NCI-H2171 (cell line): Measurements from ENCODE around the gene STBD1.
"Not testable (repeated sequence)": the region's sequence is repeated elsewhere in the genome, so short reads cannot be mapped to it uniquely, and the experiment has no call there.

Experiments
- DNase-seq: peaks from one replicate; lab custom pipeline; 2025; lab: John Stamatoyannopoulos, UW

Gene STBD1

DNA sequence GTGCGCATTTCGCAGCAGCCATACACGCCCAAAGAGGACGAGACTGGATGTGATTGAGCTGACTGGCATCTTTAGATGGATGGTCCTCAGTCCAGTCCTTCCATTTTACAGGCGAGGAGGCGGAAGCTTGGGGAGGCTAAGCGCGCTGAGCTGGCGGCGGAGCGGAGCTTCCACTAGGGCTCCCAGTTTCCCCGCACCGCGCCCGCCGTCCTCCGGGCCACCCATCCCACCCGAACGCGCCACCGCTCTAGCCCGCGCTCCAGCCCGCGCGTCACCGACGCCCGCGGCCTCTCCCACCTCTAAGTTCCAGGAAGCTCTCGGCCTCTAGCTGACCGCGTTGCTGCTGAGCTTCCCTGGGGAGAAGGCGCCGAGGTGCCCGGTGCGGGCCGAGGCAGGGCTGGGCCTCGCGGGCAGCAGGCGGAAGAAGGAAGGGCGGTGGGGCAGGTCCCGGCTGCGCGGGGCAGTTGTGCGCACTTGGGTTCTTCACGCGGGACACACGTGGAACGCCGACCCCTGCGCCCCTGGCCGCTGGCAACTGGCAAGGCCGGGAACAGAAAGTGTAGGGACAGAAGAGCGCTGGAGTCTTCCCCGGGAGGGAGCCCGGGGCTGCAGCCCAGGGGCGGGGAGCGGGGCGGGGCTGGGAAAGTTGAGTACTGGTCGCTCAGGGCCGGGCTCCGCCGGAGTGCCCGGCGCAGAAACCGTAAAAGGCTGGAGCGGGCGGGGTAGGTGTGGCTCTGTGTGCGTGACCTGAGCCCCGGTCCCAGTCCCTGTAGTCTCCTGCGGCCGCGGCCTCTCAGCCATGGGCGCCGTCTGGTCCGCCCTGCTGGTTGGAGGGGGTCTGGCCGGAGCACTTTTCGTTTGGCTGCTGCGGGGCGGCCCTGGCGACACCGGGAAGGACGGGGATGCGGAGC lies at the start of gene STBD1:
Gene STBD1, plus strand, starts transcription at position 763 of the 911 bp plus-strand sequence. Its CDS starts 37 bp downstream, at position 800.
- DNase-seq = no peak

DNA sequence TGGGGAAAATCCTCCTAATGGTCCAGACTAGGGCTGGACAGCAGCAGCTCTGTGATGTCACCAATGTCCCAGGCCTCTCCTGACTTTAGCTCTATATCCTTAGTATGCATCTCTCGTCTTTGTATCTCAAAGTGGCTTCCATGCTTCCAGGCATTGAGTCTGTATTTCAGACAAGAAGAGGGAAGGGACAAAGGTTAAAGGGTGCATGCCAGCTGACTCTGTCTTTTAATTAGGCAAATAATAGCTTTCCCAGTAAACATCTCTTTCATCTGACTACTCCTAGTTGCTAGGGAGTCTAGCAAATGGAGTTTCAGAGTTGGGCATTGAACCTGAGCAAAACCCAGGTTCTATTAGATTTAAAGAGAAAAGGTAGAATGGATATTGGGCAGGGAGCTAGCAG lies 49.6 kb upstream of the STBD1 start:
- no peak for DNase-seq

DNA sequence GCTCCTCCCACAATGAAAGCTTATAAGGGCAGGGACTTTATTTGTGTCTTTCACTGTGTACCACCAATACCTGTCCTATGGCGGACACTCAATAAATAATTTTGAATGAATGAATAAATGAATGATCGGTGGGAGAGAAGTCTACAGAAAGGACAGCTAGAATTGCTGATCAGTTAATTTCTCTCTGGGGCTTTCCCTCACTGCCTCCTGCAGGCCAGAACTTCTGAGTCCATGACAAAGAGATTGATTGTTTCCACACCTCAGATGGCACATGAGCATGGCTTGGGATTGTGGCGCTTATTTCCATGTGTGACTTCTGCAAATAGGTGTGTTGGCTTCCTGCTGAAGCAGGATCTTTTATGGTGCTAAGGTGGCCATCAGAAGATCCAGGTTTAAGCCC lies 48.7 kb upstream of the STBD1 start:
- no peak for DNase-seq

- no peak for DNase-seq
Observed at GRCh38 chr4:76260571-76260970, 46.0 kb upstream of the STBD1 start.

DNA sequence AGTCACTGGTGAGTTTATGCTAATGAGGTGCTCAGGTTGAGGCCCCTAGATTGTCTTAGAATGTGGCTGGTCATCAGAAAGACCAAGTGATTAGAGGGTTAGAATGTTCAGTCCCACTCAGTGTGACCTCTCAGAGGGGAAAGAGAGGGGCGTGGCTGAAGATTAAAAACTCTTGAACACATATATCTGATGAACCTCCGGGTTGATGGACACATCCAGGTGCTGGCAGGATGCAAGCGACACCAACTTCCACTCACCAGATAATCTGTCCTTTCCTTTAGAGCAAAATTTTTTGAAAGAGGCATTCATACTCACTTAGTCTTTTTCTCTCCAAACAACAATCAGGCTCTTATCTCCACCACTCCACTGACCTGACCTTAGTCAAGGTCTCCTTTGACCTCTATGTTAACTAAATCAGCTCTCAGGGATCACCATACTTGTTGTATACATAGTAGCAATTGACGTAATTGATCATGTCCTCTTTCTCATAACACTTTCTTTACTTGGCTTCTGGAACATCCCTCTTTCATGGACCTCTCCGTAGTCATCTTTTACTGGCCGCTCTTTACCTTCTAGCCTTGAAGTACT lies 40.8 kb upstream of the STBD1 start:
- DNase-seq = no peak

GRCh38 chr4:76266627-76267026 lies 39.9 kb upstream of the STBD1 start:
- DNase-seq = no peak

GRCh38 chr4:76267811-76268210 lies 38.7 kb upstream of the STBD1 start:
- DNase-seq = no peak

GRCh38 chr4:76270244-76271175 lies 36.0 kb upstream of the STBD1 start:
- DNase-seq = no peak

- DNase-seq = no peak
Observed at GRCh38 chr4:76271248-76271647, 35.3 kb upstream of the STBD1 start.

DNA sequence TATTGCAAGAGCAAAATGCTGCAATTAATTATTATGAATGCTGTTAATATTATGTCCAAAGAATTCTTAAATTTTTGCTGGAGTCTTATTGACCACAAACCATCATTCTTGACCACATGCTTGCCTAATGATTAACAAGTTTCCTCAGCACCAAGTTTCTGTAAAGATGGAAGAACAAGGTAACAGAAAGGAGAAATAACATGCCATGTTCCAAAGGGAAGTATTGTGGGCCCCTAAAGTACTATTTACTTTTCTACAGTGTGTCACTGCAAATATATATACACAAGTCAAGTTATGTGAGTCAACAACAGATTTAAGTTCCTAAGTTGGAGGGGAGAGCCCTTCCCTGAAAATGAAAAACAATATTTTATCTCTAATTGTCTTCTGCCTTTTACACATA lies 34.5 kb upstream of the STBD1 start:
- DNase-seq = no peak

DNA sequence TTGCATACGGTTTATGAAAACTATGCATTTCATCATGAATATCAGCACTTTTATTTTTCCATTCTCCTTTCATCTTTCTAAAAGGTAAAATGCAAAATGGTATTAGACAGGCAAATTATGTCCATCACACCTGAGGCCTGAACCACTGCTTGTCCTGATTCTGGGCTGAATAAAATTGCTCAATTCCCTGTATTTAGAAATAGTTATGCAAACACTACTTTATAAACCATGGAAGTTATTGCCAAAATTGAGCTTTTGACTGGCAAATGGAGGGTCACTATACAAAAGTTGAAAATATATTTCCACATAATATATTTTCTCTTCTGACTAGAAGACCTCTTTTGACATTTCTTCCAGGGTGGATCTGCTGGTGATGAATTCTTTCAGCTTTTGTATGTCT lies 34.0 kb upstream of the STBD1 start:
- DNase-seq = no peak

GRCh38 chr4:76272999-76273398 lies 33.5 kb upstream of the STBD1 start:
- no peak for DNase-seq

DNA sequence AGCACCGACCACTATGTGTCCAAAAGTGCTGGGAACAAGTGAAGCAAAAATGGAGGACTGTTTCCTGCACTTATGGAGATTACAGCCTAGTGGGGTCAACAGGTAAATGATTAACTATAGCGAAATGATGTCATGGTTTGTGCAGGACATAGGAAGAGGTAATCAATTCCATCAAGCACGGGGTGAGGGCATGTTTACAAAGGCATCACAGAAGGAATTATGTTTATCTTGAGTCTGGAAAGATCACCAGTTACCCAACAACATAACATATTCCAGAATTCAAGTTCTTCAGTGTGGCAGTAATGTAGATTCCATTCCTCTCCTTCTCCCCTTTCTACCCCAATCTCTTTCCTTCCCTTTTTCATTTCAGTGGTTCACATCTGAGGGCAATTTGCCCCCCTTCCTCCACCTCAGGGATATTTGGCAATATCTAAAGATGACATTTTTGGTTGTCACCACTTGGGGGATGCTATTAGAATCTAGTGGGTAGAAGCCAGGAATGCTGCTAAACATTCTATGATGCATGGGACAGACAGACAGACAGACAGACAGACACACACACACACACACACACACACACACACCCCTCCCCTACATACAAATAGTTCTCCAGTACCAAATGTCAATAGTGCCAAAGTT lies 30.9 kb upstream of the STBD1 start:
- no peak for DNase-seq

GRCh38 chr4:76276813-76277212 lies 29.7 kb upstream of the STBD1 start:
- DNase-seq = no peak

DNA sequence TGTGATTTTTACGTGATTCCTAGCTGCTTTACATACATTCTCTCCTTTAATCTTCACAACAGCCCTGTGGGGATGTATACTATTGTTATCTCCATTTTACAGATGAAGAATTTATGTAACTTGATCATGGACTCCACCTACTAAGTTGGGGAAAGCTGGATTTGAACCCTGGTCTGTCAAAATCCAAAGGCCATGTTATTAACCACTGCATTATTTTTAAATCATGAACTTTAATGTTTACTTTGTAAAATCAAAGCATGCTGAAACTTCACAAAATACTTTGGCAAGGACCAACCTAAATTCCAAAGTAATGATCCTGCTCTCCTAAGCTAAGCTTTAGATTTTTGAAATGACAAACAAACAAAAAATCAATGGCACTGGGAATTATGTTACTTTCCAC lies 28.9 kb upstream of the STBD1 start:
- no peak for DNase-seq

GRCh38 chr4:76278583-76278982 lies 27.9 kb upstream of the STBD1 start:
- no peak for DNase-seq

DNA sequence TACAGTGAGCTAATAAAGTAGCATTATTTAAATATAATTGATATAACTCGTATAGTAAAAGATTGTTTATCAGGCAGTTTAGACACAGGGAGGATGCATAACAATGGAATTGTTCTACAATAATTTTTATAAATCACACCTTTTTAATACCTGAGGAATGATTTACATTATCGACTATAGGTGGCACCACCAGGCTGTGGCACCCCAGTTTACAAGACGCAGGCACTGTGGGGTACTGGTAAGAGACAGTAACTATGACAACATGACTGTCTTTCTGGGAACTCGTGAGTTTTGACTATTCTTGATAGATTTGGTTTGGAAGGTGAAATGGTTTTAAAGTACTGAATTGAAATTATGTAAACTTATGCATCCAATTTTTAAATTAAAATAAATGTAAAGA lies 27.1 kb upstream of the STBD1 start:
- DNase-seq = no peak

DNA sequence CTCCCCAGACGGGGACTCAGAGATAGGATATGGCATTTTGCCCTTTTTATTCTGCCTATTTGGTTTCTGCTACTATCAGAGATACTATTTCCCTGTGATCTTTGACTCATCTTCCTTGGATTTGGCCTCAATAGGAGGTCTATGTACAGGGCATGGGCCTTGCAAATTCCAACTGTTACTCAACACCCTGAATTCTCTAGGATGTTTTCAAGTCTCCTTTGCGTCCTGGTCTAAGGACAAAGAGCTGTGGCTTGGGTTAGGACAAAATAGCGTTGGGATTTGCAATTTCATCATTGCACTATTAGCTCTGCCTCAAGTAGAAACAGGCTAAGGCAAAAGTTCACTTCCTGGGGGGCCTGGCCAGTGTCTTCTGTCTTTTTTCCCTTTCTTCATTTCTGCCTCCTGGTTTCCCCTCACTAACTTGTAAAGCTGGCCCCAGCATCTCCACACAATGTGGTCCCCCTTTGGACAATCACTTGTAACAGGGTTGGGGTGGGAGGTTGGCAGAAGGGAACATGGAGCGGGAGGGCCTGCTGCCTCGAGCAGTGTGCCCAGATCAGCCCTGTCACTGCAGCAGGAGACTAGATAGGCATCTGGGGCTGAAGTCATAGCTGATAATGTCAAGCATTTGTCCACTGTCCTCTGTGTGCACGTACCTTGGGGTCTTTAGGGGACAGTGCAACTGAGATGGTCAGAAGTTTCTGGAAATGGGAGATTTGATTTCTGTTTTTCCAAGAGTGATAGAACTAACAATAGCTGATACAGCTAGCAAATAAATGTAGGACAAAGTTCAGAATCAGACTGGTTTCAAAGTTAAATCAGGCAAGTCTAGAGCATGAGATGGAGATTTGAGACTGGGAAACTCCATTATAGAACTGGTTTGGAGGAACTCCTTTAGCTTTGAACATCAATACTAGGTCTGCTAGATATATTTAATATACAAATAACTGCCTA lies 25.8 kb upstream of the STBD1 start:
- no peak for DNase-seq

DNA sequence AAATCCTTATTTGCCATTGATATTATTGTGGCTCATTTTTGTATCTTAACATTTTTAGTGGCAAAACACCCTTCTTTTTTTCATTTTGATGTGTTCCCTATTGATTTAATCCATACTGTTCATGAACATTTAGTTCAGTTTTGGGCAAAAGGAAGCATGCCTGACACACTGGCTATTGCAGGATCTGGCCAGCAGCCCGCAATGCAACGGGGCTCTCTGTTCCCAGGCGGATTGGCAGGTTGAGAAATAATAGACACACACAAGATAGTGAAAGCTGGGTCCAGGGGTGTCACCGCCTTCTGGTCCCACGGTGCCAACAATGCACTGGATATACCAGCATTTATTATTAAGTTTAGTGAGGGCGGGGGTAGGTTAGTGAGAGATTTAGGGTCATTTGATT lies 24.9 kb upstream of the STBD1 start:
- DNase-seq = not testable (repeated sequence)

DNA sequence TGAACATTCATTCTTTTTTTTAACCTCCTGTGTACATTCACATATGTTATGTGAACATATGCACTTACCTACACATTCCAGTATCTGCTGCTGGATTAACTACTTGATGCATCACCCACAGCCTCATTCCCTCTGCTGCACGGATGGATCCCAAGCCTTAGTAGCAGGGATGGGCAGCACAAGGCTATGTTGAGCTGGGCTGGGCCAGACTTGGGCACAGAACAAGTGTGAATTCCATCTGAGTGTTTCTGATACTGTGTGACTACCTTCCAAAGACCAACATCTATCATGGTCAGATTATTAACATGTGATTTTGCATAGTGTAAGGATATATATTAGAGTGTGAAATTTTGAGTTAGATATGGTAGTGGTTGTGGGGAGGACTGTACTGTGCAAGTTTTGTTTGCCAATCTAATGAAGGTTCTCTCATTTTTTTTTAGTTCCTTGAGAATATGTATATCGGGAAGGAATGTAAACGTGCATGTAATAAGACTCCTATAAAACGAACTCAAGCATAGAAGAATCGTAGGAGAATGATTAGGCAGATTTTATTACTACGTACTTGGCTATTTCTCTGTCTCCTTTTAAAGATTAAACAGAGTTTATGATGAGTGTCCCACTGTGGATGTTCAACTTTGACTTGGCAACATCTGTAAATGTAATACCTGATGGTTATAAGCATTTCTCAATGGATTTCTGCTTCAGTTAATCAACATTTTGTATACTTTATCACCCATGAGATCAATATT lies 23.4 kb upstream of the STBD1 start:
- DNase-seq = no peak
